CD4-positive, alpha-beta T cell treated with Interferon gamma for 1 hour (primary cell): ENCODE results near the gene EFNA4.

ENCODE experiments used
- DNase-seq: peaks from one replicate; pipeline ENCODE4 v3.0.0-alpha.2; 2020

The EFNA4 gene

DNA sequence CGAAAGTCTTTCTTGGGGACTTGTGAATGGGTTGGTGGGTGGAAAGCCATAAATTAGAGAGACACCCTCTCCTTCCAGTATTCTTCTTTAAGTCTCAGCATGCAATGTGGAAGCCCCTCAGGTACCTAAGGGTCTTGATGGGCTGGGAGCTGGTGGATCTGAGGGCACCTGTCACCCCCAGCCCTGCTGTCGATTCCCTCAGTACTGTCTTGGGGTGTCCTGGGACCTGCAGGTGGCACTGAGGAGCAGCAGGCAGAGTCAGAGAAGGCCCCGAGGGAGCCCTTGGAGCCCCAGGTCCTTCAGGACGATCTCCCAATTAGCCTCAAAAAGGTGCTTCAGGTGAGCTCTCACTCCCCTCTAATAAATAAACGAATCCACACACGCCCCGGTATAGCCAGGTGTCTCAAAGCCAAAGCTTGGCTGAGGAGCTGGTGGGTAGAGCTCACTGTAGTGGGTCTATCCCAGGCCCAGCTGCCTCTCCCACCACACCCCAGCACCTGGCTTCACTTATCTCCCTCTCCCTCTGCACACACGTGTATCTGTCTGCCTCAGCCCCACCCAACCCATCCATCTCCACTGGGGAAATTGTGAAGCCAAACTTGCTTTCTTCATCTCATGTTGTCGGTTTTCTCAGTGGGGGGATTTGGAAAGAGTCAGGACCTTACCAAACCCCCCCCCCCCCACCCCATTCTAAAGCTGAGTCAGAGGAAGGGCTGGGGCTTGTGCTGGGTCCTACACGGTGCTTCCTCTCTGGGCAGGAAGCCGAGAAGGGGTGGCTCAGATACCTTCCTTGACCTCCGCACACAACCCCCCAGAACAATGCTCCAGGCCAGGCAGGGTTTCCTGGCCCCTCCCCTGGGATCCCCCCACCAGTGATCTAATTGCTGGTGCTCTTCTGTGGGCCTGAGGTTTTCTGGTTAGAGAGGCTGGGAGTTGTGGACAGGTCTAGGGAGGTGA lies 10.8 kb upstream of the EFNA4 start:
- DNase-seq, result no peak

DNA sequence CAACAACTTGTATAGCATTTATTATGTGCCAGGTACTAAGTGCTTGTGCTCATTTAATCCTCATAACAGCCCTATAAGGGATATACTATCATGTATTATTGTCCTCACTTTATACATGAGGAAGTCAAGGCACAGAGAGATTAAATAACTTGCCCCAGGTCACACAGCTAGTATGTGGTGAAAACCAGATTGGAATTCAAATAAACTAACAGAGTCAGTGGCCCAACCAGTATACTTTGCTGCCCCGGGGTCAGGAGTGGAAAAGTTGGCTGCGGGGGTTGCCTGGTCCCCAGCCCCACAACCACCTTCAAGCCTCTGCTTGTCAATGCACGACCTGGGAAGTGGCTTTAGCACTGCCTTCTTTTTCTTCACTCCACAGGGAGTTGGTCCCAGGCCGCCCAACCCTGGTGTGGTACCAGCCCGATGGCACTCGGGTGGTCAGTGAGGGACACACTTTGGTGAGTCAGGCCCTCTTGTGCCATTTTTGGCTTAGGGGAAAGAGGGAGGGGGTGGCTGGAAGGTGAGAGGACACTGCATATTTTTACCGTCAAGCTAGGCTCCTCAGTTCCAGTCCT lies 9.9 kb upstream of the EFNA4 start:
- no peak for DNase-seq

DNA sequence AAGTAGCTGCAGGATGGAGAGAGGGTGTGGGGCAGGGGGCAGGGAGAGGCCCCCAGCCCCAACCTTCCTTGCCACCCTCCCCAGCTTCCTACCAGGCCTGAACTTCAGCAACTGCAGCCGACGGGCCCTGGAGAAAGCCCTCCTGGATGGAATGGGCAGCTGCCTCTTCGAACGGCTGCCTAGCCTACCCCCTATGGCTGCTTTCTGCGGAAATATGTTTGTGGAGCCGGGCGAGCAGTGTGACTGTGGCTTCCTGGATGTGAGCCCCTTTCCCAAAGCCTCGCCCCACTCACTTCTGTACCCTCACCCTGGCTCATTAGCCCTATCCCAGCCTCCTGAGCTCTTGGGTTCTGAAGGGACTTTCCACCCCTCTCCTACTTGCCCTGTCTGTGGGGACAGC lies 6.4 kb upstream of the EFNA4 start:
- no peak for DNase-seq

DNA sequence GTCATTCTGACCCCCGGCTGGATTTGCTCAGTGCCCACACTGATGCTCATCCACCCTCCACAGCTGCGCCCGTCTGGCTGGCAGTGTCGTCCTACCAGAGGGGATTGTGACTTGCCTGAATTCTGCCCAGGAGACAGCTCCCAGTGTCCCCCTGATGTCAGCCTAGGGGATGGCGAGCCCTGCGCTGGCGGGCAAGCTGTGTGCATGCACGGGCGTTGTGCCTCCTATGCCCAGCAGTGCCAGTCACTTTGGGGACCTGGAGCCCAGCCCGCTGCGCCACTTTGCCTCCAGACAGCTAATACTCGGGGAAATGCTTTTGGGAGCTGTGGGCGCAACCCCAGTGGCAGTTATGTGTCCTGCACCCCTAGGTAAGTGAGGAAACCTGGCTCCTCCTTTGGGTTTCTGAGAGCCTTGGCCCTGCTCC lies 5.7 kb upstream of the EFNA4 start:
- no peak for DNase-seq

DNA sequence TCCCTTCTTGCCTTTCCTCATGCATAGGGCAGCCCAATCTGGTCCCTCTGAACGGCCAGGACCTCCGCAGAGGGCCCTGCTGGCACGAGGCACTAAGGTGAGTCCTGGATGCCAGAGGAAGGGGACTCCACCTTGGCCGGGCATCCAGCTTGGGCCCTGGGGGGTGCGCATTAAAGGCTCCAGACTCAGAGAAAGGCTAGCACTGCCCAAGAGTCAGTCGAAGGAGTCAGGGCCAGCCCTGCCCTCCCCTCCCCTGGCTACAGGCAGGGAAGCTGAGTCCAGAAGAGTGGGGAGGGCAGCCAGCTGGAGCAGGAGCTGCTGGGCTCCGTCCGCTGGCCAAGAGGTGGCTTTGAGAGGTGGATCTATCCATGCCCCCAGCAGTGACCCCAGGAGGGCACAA lies 2.8 kb upstream of the EFNA4 start:
- DNase-seq, result no peak

DNA sequence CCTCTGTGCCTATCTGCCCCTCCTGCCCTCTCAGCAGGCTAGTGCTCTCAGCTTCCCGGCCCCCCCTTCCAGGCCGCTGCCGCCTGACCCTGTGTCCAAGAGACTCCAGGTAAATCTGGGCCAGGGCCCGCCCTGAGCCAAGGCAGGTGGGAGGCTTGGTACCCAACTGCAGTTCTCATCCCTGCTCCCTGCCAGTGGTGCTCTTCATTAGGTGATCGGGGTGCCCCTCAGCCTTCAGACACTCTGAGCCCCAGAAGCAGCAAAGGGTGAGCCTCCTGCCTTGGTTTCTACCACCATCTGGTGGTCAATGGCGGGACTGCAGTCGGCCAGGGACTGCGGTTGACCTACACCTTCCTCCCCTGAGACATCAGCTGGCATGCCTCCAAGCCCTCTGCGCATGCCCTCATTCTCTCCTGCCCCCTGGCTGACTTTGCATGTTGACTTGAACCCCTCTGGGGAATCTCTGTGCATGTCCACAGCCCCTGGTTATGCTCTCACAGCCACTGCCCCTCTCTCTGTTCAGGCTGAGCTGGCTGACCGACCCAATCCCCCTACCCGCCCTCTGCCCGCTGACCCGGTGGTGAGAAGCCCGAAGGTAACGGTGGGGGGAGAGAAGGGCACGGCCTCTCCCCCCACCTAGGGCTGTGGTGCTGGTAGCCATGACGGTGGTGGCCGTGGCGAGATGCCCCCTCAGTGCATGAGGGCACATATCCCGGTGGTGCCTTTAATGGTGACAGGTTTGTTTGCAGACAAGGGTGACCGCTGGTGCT lies 2.0 kb upstream of the EFNA4 start:
- DNase-seq, result peak; percentile 93

DNA sequence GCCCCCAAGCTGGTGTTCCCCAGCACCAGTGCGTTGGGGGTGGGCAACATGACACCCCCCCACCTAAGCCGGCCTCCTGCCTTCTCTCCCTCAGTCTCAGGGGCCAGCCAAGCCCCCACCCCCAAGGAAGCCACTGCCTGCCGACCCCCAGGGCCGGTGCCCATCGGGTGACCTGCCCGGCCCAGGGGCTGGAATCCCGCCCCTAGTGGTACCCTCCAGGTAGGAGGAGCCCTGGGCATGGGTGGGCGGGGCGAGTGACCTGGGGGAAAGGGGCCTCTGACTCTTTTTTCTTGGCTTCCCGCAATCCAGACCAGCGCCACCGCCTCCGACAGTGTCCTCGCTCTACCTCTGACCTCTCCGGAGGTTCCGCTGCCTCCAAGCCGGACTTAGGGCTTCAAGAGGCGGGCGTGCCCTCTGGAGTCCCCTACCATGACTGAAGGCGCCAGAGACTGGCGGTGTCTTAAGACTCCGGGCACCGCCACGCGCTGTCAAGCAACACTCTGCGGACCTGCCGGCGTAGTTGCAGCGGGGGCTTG lies 1.3 kb upstream of the EFNA4 start:
- no peak for DNase-seq

DNA sequence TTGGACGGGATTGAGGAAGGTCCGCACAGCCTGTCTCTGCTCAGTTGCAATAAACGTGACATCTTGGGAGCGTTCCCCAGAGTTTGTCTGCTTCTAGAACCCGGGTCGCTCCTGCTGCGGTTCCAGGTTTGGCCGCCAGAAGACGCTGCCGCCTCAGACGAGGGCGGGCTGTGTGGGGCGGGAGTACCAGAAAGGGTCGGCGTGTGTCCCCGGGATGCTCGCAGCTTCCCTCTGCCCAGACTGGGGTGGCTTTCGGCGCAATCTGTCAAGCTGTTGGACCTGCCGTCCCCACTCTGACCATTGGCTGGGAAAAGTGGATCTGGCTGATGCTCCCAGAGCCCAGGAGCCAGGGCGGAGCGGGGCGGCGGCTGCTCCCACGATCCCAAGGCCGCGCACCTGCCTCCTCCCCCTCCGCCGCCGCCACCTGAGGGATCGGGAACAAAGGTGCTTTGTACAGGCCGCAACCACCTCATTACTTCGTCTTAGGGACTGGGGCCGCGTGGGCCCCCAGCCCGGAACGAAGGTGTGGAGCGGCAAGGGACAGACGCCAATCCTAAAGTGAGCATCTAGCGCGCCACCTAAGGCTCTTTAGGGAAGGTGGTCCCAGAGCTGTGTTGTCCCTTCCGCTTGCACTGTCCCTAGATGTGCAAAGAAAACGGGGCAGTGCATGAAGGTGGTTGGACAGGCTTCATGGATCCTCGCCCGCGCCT lies 683 bp upstream of the EFNA4 start:
- peak; percentile 72 for DNase-seq

DNA sequence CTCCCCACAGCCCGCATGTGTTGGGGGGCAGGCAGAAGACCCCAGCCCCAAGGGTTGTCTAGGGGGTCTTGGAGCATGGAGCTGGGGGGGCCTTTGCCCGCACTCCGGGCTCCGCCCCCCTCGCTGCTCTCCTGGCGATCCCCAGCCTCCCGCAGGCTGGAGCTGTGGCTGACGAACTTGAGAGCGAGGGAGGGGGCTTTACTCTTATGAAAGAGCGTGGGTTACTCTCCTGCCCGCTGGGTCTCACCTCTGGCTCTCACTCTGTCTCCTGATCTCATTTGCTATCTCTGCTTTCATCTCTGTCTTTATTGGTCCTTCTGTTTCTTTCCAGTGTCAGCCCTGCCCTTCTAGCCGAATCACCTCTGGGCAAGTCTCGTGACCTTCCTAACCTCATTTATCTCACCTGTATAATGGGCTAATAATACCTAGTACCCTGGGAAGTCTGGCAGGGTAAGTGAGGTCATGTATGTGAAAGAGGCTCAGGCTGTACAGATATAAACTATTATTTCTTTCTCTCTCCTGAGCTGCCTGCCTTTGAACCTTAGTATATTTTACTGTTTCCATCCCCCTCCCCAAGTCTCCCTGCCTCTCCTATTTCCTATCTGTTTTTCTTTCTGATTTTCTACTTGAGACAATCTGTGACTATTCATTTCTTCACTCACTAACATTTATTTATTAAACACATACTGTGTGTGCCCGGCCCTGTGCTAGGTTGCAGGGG lies 731 bp downstream of the EFNA4 start:
- no peak for DNase-seq

DNA sequence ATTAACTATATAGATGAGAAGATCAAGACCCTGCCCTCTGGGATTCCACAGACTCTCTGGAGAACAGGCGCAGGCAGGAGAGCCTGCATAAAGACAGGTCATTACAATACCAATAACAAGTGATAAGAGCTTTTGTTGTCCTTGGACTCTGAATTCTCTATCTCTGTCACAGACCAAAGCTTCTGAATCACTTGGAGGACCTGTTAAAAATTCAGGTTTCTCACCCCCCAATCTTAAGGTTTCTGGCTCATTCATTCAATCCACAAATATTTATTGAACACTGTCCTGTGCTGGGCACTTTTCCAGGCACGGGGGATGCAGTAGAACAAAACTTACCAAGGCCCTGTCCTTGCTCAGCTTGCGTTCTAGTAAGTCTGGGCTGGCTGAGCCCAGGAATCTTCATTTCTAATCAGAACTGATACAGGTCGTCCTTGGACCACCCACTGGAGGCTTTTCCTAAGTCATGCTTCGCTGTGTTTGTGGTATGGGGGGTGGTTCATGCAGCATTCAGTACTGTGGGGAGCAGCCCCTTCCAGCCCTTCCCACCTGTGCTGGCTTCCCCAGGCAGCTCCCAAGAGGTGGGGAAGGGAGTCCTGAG lies 1.4 kb downstream of the EFNA4 start:
- DNase-seq, result no peak

DNA sequence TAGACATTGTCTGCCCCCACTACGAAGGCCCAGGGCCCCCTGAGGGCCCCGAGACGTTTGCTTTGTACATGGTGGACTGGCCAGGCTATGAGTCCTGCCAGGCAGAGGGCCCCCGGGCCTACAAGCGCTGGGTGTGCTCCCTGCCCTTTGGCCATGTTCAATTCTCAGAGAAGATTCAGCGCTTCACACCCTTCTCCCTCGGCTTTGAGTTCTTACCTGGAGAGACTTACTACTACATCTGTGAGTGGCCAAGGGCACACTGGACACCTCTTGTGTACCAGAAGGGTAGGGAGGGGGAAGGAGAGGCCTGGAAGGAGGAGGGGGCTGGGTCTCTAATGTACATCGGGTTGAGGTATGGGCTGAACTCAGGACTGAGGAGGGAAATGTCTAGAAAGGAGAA lies 3.2 kb downstream of the EFNA4 start:
- DNase-seq, result no peak

DNA sequence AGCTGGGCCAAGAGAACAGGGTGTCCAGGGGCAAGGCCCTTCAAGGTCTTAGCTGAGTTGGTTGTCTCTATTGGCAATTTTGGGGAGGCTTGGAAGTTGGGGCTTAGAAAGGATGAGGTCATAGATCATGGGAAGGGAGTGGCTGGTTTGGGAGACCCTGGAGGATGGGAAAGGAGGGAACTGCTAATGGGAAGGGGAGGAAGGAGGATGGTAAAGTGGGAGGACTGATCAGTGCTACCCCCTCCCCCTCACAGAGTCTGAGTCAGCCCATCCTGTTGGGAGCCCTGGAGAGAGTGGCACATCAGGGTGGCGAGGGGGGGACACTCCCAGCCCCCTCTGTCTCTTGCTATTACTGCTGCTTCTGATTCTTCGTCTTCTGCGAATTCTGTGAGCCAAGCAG lies 5.1 kb downstream of the EFNA4 start:
- no peak for DNase-seq

DNA sequence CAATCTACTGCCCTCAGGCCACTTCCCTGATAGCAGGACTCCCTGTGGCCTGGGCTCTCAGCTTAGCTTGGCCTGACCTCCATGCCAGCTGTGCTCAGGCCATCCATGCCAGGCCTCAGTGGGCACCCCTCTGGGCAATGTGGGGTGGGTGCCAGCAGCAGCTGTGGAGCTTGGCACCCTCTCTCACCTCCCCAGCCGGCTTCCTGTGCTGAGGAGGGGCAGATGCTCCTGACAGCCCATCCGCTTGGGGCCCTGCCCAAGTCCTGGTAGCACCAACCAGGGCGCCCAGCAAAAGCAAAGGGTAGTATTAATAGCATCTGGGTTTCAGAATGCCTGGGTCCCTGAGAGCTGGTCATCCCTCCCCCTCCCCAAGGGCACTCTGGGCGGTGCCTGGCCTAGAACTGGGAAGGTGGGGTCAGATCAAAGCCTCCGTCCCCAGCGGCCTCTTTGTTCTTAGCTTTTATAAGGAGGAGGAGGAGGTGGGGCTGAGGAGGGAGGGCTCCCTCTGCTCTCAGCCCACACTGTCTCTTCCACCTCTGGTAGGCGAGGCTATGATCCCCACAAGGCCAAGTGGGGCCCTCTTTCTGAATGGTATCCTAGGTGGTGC lies 6.1 kb downstream of the EFNA4 start:
- no peak for DNase-seq

DNA sequence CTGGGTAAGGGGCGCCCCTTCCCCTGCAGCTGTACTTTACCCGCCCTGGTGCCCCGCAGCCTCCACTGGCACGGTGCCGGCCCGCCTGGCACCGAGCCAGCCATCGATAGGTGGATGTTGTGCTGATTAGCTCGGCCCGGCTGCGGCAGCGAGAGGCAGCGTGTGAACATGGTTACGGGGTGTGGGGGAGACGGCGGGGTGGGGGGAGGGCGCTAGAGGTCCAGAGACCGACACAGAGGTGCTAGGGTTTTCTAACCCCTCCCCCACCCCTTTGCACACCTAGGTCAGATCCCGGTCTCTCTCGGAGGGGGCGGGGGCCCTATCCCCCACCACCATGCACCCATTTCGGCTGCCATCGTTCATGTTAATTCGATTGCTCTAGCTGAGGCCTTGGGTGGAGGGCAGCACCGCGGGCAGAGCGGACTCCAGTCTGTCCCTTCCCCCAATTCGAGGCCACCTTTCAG lies 6.7 kb downstream of the EFNA4 start:
- no peak for DNase-seq

DNA sequence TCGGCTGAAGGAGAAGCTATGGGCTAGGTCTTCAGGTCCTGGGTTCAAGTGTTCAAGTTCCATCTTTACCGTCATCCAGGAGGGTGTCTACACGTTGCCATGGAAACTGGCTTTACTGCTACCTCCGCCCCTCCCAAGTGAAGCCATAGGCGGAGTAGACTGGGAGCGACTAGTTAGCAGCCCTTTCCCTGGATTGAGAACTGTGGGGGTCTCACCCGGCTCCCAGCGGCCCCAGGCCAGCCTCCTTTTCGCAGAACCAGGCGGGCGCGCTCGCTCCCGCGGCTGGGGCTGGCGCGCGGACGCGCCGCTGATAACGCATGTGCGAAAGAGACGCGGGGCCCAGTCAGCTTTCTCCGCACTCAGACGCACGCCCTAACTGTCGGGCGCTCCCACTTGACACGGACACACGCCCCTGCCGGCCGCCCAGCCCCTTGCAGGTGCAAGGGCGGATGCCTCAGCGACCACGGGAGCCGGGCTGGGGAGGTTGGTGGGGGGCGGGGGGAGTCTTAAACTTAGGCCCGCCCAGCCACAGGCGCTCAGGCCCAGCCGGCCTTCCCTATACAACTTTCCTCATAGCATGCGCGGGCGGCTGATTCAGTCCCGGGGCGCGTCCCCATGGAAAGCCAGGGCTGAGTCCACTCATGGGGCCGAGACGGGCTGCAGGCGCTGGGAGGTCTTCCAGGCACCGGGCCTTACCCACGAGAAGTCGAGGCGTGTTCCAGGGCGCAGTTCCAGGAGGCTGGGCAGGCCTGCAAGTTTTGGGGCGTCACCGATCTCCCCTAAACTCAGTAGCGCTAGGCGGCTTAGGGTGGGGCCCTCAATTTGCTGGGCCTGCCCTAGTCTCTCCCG lies 7.4 kb downstream of the EFNA4 start:
- DNase-seq, result peak; percentile 85

DNA sequence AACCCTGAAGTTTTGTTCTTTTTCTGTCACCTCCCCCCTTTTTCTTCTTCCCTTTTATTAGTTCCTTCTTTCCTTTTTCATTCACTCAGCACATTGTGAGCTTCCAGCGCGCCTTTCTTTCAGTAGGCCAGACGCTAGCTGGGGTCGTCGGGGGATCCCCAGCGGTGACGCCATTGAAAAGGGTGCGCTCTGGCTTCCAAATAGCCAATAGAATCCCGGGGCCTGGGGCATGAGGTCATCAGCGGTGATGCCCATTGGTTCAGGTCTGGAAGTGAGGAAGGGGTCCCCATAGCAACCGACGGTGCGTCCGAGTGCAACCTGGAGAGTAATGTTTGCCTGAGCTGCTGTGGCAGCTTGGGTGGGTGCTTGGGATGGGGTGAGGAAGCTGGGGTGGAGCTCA lies 8.2 kb downstream of the EFNA4 start:
- DNase-seq, result no peak

DNA sequence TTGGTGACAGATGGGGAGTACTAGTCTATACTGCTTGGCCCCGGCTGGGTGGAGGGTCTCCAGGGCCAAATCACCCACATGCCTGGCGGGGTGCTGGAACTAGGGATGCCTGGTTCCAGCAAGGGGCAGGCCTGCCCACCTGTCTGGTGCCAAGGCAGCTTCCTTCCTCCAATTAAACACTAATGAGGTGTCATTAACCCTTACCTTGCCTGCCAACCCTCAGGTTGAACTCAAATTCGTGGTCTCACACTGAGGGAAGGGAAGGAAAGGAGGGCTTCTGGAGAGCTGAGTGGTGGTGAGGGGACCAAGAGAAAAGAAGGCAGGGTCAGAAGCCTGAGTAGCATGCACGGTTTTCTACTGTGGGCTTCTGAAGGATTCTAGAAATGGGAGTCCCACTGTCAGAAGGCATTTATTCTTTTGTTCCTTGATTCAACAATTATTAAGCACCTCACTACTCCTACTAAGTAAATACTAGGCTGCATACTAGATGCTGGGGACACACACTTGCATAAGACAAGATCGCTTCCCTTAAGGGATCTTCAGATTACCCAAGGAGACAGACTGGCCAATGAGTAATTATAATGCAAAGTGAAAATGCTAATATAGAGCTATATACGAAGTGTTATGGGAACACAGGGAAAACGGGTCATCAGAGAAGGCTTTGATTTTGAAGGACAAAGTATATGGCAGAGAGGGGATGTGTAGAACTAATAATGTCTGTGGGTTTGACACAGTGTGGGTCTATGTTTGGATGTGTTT lies 9.2 kb downstream of the EFNA4 start:
- DNase-seq, result no peak

DNA sequence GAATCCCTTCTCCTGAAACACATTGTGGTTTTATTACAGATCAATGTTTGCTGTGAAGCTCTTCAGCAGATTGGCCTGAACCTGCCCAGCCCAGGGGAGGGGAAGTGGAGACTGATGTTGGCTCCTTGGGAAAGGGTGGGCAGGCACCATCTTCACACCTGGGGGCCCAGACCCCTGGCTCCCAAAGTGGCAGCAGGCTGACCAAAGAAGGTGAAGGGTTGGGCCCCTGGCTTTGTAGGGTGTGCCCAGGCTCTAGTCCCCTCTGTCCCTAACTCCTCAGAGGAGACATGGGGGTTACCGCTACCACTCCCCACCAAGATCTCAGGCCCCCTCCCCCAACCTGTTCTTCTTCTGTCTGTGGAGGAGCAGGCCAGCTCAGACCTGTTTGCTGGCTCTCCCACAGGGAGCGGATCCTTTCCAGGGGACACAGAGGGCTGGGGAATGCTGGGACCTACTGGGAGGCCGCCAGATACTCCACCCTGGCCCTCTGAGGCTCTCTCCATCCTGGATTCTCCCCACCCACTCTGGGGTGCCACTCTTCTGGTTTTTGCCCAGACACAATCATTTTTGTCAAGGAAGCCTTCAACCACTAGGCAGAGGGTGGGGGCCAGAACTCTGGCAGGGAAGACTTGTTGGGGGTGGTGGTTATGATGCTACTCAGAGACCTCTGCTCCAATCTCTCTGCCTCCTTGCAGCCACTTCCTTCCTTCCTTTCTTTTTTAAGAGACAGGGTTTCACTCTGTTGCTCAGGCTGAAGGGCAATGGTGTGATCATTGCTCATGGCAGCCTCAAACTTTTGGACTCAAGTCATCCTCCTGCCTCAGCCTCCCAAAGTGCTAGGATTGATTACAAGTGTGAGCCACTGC lies 10.1 kb downstream of the EFNA4 start:
- DNase-seq, result no peak
